H54 (cell line): ENCODE results near the gene RNF217.

Experiments
- DNase-seq: peaks from one replicate; pipeline ENCODE4 v3.0.0; 2011; ENCODE audit warnings: low spot score, mixed read lengths; ENCODE audit not compliant: insufficient read length
- FAIRE-seq: peaks from 3 replicates; lab custom pipeline; 2011; peaks lifted over from hg19 to GRCh38; lab: Jason Lieb, UNC
- POLR2A ChIP-seq: IDR thresholded peaks from 2 replicates; pipeline ENCODE4 v1.6.1; 2011; ENCODE audit warnings: low read depth, mild to moderate bottlenecking, low read length

Gene RNF217

GRCh38 chr6:124970763-124971162, 8.5 kb downstream of the RNF217 start:
- DNase-seq (no peak), FAIRE-seq (no peak)
- TF ChIP-seq POLR2A = no peak

GRCh38 chr6:124973780-124974179, 11.5 kb downstream of the RNF217 start:
- DNase-seq (no peak), FAIRE-seq (no peak)
- no peak for TF ChIP-seq POLR2A

- no peak for FAIRE-seq
Observed at GRCh38 chr6:124974771-124975377, 12.6 kb downstream of the RNF217 start.

GRCh38 chr6:124977067-124977908, 15.1 kb downstream of the RNF217 start:
- no peak for TF ChIP-seq POLR2A
- DNase-seq = no peak
- no peak for FAIRE-seq

More at GRCh38 chr6:124974771-124975377, 12.6 kb downstream of the RNF217 start:
- no peak for TF ChIP-seq POLR2A
- DNase-seq = no peak

GRCh38 chr6:124978451-124979293, 16.4 kb downstream of the RNF217 start:
- no peak for FAIRE-seq
- DNase-seq = no peak
- no peak for TF ChIP-seq POLR2A

- FAIRE-seq (no peak), DNase-seq (no peak)
- TF ChIP-seq POLR2A = no peak
Observed at GRCh38 chr6:124979294-124979678, 17.0 kb downstream of the RNF217 start.

GRCh38 chr6:124982669-124983068, 20.4 kb downstream of the RNF217 start:
- DNase-seq (no peak), FAIRE-seq (no peak)
- no peak for TF ChIP-seq POLR2A

GRCh38 chr6:124983383-124984083, 21.3 kb downstream of the RNF217 start:
- no peak for TF ChIP-seq POLR2A
- FAIRE-seq (no peak), DNase-seq (no peak)

GRCh38 chr6:124984668-124985338, 22.6 kb downstream of the RNF217 start:
- FAIRE-seq (no peak), DNase-seq (no peak)
- no peak for TF ChIP-seq POLR2A

- no peak for DNase-seq
- FAIRE-seq = no peak
- TF ChIP-seq POLR2A = no peak
Observed at GRCh38 chr6:124986164-124986563, 23.9 kb downstream of the RNF217 start.

- no peak for TF ChIP-seq POLR2A
- FAIRE-seq (no peak), DNase-seq (no peak)
Observed at GRCh38 chr6:124987291-124987690, 25.1 kb downstream of the RNF217 start.

GRCh38 chr6:124987999-124988591, 25.9 kb downstream of the RNF217 start:
- no peak for FAIRE-seq
- DNase-seq = no peak
- no peak for TF ChIP-seq POLR2A
